ENCODE data around the gene CHST12. TPM values are rescaled to one million over a fixed set of nuclear protein-coding genes. Genes with fewer than 3 reads are reported as not detected.

The CHST12 gene
- total RNA-seq, 1 experiment from 2014 or later, result 18.3 TPM

- TF ChIP-seq E2F5 (CRISPR knock-in tag; IDR thresholded peaks at IDR 0.05), result 0 out of 2 replicates have a peak, but pooled peaks have one; percentile 37
- TF ChIP-seq TEAD4 (CRISPR knock-in tag; IDR thresholded peaks at IDR 0.05), result no peak
- TF ChIP-seq NR1H2 (CRISPR knock-in tag; IDR thresholded peaks at IDR 0.05), result no peak
- no peak for TF ChIP-seq ATF3 (CRISPR knock-in tag; conservative IDR thresholded peaks at IDR 0.05)
- TF ChIP-seq AFF4 (CRISPR knock-in tag; IDR thresholded peaks at IDR 0.05; ENCODE audit: borderline replicate concordance), result peak; percentile 45; the same call in 1 of the 2 replicates
- no peak for TF ChIP-seq FOXJ3 (CRISPR knock-in tag; IDR thresholded peaks at IDR 0.05; ENCODE audit: borderline replicate concordance)
- peak; percentile 95 for TF ChIP-seq GABPB1 (CRISPR knock-in tag; IDR thresholded peaks at IDR 0.05)
- no peak for TF ChIP-seq FOXP4 (CRISPR knock-in tag; IDR thresholded peaks at IDR 0.05)
- TF ChIP-seq SMAD4 (CRISPR knock-in tag; IDR thresholded peaks at IDR 0.05), result no peak
- TF ChIP-seq PRDM15 (CRISPR knock-in tag; IDR thresholded peaks at IDR 0.05), result no peak
- TF ChIP-seq ZNF416 (CRISPR knock-in tag; IDR thresholded peaks at IDR 0.05), result no peak
- no peak for TF ChIP-seq CREB1 (CRISPR knock-in tag; IDR thresholded peaks at IDR 0.05)
Observed at GRCh38 chr7:2451171-2452073, 48.0 kb downstream of the CHST12 start (continued).

- H3K4me1 Mint-ChIP-seq, result peaks cover 4% of the 10 kb centered on the region
- ATAC-seq, result peak; percentile 26; the same call in 1 of the 2 replicates
- no peak for DNase-seq (ENCODE audit: low spot score)
Observed at GRCh38 chr7:2452074-2452507, 48.7 kb downstream of the CHST12 start.

More at GRCh38 chr7:2452074-2452507, 48.7 kb downstream of the CHST12 start:
- Mint-ChIP-seq H3K4me3 (no peak overlapping the region), H3K9me3 (no peaks in the 10 kb centered on the region), H3K27me3 (ENCODE audit: low read depth) (no peaks in the 10 kb centered on the region), H3K27ac (peak overlapping the region; percentile 70; the same call in 1 of the 2 replicates), H3K36me3 (no peaks in the 10 kb centered on the region)
- ChIA-PET CTCF (interaction anchor here (0.6 to 7.2 kb wide), 42 partner anchors 9 to 353 kb away, joined by 3 to 288 read pairs (median 8); partner anchors contain the start of genes AMZ1 and IQCE), POLR2A (interaction anchor here (0.6 to 1.6 kb wide), 3 partner anchors 17 to 309 kb away, joined by 3 to 14 read pairs (median 8); no protein-coding TSS in a partner anchor)
- no peak for TF ChIP-seq SOX15 (CRISPR knock-in tag; IDR thresholded peaks at IDR 0.05)
- TF ChIP-seq NR2C2 (CRISPR knock-in tag; IDR thresholded peaks at IDR 0.05), result no peak
- 0 out of 2 replicates have a peak, but pooled peaks have one; percentile 20 for TF ChIP-seq ZNF281 (CRISPR knock-in tag; IDR thresholded peaks at IDR 0.05)

Measured in WTC11 (cell line).